Stimulated activated CD4-positive, alpha-beta T cell treated with anti-CD3 and anti-CD28 coated beads, Interleukin-1b, Interleukin-23, amount 100 ng/mL, for 24 hours (primary cell): ENCODE results near the gene PTPMT1.
"Not testable (repeated sequence)": the region's sequence is repeated elsewhere in the genome, so short reads cannot be mapped to it uniquely, and the experiment has no call there.

Source experiments
- DNase-seq, 4 experiments: peaks; one replicate each; pipeline ENCODE4 v3.0.0-alpha.2; 2020; ENCODE audit warnings: low read depth in 4 of 4, low spot score in 1 of 4

The PTPMT1 gene, protein sequence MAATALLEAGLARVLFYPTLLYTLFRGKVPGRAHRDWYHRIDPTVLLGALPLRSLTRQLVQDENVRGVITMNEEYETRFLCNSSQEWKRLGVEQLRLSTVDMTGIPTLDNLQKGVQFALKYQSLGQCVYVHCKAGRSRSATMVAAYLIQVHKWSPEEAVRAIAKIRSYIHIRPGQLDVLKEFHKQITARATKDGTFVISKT

DNA sequence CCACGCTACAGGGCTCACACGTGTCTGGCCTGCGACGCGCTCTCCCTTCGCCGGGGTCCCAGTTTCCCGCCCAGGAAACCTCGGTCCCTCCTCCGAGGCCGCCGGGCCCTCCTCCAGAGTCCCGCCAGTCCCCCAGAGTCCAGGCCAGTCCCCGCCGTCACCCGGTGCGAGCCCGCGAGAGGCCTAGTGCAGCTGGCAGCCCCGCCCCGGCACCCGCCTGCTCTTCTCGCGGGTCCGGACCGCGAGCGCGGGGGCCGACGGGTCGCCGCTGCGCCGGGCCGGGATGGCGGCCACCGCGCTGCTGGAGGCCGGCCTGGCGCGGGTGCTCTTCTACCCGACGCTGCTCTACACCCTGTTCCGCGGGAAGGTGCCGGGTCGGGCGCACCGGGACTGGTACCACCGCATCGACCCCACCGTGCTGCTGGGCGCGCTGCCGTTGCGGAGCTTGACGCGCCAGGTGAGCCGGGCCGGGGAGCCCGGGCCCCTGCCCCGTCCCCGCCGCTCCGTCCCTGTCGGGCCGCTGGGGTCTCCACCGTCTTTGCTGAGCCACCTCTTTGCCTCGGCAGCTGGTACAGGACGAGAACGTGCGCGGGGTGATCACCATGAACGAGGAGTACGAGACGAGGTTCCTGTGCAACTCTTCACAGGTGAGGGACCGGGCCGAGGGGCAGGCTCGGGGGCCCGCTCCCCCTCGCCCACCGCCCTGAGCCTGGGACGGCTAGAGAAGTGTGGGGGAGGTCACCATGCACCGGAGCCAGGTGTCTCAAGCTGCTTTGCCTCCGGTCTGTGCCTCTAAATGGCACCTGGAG is at the start of gene PTPMT1:
TSS of gene PTPMT1 (plus strand) at position 260 of the 809 bp plus-strand sequence. CDS start at position 284, 24 bp downstream.
- peak in 3 of 4 experiments; percentile 21 to 61 (median 56) for DNase-seq

DNA sequence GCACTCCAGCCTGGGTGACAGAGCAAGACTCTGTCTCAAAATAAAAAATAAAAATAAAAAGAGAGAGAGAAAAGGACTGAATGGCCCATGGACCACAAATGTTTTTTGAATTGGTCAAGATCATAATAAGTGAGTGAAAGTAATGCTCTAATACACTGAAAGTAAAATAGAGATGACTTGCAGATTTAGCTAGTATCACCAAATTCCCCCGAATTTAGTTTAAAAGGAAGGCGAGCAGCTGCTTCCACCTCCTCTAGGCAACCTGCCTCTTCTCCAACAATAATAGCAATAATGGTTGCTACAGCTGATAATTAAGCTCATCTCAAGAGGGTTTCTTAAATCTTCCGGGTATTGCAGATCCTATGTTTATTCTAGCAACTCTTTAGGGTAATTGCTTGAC is 49.2 kb upstream of the PTPMT1 start:
- no peak for DNase-seq

DNA sequence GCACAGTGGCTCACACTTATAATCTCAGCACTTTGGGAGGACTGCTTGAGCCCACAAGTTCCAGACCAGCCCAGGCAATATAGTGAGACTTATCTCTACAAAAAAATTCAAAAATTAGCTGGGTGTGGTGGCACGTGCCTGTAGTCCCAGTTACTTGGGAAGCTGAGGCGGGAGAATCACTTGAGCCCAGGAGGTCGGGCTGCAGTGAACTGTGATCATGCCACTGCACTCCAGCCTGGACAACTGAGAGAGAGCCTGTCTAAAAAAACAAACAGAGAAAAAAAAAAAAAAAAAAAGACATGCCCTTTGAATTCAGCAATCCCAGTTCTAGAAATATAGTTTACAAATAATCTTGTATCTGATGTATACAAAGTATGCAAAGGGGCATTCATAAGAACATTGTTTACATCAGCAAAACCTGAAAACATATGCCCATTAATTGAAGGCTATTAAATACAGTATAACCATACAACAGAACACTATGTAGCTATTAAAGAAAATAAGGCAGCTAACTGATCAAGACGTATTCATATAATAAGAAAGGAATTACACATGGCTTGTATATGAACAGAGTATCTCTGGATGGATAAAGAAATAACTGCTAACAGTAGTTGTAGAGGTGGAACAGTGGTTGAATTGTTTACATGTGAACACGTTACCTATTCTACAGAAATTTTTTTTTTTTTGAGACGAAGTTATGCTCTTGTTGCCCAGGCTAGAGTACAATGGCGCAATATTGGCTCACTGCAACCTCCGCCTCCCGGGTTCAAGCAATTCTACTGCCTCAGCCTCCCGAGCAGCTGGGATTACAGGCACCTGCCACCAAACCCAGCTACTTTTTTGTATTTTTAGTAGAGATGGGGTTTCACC is 48.2 kb upstream of the PTPMT1 start:
- no peak for DNase-seq

- no peak for DNase-seq
Measured at GRCh38 chr11:47518212-47518964, 47.0 kb upstream of the PTPMT1 start.

DNA sequence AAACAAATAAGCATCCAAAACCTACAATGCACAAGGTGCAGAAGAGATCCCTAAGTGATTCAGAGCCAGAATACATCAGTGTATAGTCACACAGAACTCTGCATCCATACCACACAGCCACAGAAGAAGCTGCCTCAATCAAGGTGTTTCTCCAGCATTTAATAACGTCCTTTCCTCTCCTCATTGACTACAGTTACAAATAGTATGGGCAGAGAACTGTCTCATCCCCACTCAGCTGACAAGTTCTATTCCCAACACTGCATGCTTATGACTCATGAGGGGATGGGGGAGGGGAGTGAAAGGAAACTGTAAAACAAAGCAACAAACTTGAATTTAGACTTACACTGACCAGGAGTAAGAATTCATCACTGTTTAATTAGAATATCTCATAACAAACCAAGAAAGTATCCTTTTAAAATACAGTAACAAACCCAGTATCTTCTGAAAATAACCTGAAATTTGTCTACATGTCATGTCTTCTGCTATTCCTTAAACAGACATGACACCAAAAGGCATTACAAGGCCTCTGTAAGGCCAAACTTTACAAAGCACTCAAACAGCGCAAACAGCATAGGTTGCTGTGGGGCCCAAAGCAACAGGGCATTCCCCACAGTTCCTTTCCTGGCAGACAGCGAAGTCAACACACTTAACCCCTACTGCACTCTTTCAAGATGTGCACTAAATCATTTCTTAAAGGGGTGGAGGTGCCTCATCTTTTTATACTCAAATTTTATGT is 41.7 kb upstream of the PTPMT1 start:
- DNase-seq, result no peak

- no peak for DNase-seq
Measured at GRCh38 chr11:47524291-47524874, 41.0 kb upstream of the PTPMT1 start.

DNA sequence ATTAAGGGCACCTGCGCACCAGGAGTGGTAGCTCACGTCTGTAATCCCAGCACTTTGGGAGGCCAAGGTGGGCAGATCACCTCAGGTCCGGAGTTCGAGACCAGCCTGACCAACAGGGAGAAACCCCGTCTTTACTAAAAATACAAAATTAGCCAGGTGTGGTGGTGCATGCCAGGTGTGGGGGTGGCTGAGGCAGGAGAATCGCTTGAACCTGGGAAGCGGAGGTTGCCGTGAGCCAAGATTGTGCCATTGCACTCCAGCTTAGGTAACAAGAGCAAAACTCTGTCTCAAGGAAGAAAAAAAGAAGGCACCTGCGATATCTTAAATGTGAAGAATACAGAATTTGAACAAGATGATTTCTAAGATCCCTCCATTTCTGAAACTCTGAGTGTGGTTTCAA is 39.4 kb upstream of the PTPMT1 start:
- DNase-seq, result not testable (repeated sequence)

- DNase-seq, result no peak
Measured at GRCh38 chr11:47527186-47527585, 38.2 kb upstream of the PTPMT1 start.

DNA sequence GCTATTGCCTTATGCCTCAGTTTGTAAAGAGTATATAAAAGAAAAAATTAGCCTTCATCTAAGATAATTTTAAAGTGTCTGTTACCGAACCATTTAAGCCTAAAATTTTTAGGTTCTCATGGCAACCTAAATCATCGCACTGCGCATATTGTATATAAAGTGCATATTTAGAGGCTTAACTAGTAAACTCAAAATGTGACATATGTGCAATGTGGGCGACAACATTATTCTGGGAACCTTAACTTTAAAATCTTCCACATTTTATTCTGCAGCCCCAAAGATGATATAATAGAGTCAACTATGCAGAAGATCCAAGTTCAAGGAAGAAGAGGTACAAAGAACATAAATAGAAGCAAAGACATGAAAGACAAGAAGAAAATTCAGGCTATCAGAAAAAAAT is 35.4 kb upstream of the PTPMT1 start:
- DNase-seq, result no peak

DNA sequence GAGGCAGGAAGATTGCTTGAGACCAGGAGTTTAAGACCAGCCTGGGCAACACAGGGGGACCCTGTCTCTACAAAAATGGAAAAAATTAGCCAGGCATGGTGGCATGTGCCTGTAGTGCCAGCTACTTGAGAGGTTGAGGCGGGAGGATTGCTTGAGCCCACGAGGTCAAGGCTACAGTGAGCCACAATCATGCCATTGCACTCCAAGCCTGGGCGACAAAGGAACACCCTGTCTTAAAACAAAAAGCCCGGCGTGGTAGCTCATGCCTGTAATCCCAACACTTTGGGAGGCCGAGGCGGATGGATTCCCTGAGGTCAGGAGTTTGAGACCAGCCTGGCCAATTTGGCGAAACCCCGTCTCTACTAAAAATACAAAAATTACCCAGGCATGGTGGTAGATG is 34.7 kb upstream of the PTPMT1 start:
- not testable (repeated sequence) for DNase-seq

- no peak for DNase-seq
Measured at GRCh38 chr11:47531666-47532065, 33.7 kb upstream of the PTPMT1 start.

- no peak for DNase-seq
Measured at GRCh38 chr11:47532597-47533213, 32.7 kb upstream of the PTPMT1 start.

- no peak for DNase-seq
Measured at GRCh38 chr11:47533690-47534151, 31.7 kb upstream of the PTPMT1 start.

DNA sequence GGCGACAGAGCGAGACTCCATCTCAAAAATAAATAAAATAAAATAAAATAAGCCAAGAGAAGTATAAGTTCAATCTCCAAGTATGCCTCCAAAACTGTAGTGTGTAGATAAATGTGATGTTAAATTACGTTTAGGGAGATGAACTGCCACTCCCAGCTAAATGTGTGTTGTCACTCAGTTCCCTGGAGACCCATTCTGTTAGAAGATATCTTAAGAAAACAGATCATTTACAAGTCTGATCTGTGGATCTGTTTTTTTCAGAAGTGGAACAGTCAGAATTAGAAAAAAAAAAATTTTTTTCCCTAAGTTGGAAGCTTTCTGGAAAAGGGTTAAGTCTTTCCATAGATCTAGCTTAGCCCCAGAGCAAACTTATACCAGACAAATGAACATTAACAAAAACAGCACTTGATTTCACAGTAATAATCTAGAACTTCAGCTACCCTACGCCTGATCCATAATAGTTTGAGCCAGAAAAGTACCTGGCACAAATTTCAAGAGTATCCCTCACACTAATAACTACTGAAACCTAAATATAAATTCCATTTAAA is 30.6 kb upstream of the PTPMT1 start:
- no peak for DNase-seq

- no peak for DNase-seq
Measured at GRCh38 chr11:47536915-47537314, 28.5 kb upstream of the PTPMT1 start.

DNA sequence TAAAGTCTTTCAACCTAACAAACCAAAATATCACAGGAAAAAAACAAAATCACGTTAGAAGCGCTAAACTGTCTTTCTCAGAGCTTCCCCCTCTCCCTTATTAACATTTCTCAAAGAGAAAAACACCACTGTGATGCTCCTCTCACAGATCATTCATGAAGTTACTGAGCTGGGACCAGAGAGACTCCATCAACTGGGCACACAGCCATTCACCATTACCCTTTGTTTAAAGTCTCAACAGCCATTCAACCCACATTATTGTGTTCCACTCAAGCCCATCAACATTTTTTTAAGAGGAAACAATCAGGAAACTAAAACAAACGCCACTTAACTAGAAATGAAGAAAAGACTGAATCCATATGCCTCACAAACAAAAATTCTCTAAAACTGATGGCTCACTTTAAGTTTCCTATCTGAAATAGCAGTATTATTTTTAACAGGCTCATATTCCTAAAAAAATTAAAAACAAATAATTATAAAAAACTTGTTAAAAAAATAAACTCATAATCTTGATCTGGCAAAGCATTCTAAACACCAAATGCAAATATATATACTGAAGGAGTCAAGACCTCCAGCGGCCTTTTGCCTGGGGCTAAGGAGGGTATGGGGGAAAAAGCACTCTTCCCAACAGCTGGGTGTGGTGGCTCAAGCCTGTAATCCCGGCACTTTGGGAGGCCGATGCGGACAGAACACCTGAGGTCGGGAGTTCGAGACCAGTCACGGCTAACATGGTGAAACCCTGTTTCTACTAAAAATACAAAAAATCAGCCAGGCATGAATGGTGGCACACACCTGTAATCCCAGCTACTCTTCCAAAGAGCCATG is 26.4 kb upstream of the PTPMT1 start:
- no peak for DNase-seq

DNA sequence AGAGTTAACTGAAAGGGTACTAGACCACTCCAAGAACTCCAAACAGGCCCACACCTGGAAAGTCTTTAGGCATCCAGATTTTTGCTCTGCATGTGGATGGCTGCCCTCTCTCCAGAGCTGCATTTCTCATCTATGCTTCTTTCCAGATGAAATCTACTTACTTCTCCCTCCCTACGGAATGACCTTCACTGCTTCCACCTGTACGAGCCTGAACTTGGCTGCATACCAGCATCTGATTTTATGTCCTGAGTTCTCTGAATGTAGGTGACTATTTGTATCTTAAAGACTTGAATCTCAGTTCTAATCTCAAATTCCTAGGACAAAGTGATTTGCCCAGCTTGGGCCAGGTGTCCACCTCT is 25.7 kb upstream of the PTPMT1 start:
- no peak for DNase-seq

DNA sequence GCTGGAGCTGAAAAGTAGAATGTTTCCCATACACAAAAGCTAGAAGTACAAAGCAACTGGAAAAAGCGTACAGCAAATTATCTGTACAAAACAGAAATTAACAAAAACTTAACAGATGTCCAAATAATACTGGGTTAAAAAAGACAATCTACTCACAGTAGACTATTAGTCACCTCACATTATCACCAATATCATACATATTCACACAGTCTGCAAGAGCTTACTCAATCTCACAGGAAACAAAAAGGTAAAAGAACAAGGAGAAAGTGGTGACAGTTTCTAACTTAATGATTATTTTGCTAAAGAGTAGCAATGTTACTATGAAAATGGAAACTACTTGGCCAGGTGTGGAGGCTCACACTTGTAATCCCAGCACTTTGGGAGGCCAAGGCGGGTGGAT is 24.3 kb upstream of the PTPMT1 start:
- DNase-seq, result no peak
